Activated T-cell treated with anti-CD3 and anti-CD28 coated beads for 4 hours (primary cell): ENCODE measurements around the gene CTAGE4.
"Not testable (repeated sequence)": the region's sequence is repeated elsewhere in the genome, so short reads cannot be mapped to it uniquely, and the experiment has no call there.

Experiments used
- DNase-seq: peaks from one replicate; pipeline ENCODE4 v3.0.0-alpha.2; 2020

The CTAGE4 gene

GRCh38 chr7:144183166-144183565 is at the start of gene CTAGE4:
TSS of gene CTAGE4 (plus strand) at chr7:144183466. CDS start at chr7:144183504, 38 bp downstream.
- not testable (repeated sequence) for DNase-seq

GRCh38 chr7:144134116-144134515 is 49.1 kb upstream of the CTAGE4 start:
- no peak for DNase-seq

GRCh38 chr7:144137501-144137900 is 45.8 kb upstream of the CTAGE4 start:
- no peak for DNase-seq

GRCh38 chr7:144142187-144142586 is 41.1 kb upstream of the CTAGE4 start:
- no peak for DNase-seq

GRCh38 chr7:144144426-144144825 is 38.8 kb upstream of the CTAGE4 start:
- no peak for DNase-seq

- DNase-seq: no peak
These were observed 34.9 kb upstream of the CTAGE4 start for GRCh38 chr7:144148224-144148827.

GRCh38 chr7:144158861-144159260 is 24.4 kb upstream of the CTAGE4 start:
- DNase-seq: no peak

- DNase-seq: no peak
These were observed 18.5 kb upstream of the CTAGE4 start for GRCh38 chr7:144164784-144165183.

GRCh38 chr7:144171594-144172350 is 11.5 kb upstream of the CTAGE4 start:
- not testable (repeated sequence) for DNase-seq

GRCh38 chr7:144174613-144175012 is 8.7 kb upstream of the CTAGE4 start:
- no peak for DNase-seq

GRCh38 chr7:144178380-144179164 is 4.7 kb upstream of the CTAGE4 start:
- DNase-seq: peak; percentile 19

GRCh38 chr7:144179165-144179479 is 4.1 kb upstream of the CTAGE4 start:
- DNase-seq: not testable (repeated sequence)

- not testable (repeated sequence) for DNase-seq
These were observed 4.6 kb downstream of the CTAGE4 start for GRCh38 chr7:144187848-144188247.

- not testable (repeated sequence) for DNase-seq
These were observed 5.4 kb downstream of the CTAGE4 start for GRCh38 chr7:144188578-144189171.

- not testable (repeated sequence) for DNase-seq
These were observed 10.5 kb downstream of the CTAGE4 start for GRCh38 chr7:144193782-144194181.

GRCh38 chr7:144194453-144194852 is 11.2 kb downstream of the CTAGE4 start:
- DNase-seq: not testable (repeated sequence)

GRCh38 chr7:144195212-144195872 is 12.1 kb downstream of the CTAGE4 start, which contains the start of gene ARHGEF35:
TSS of gene ARHGEF35 (minus strand) at chr7:144195833. CDS start at chr7:144188383, 7,450 bp downstream.
- not testable (repeated sequence) for DNase-seq

- DNase-seq: not testable (repeated sequence)
These were observed 15.7 kb downstream of the CTAGE4 start for GRCh38 chr7:144198934-144199333.

GRCh38 chr7:144201978-144202377 is 18.7 kb downstream of the CTAGE4 start:
- not testable (repeated sequence) for DNase-seq

GRCh38 chr7:144203086-144203485 is 19.8 kb downstream of the CTAGE4 start:
- DNase-seq: not testable (repeated sequence)

GRCh38 chr7:144205306-144205705 is 22.0 kb downstream of the CTAGE4 start:
- DNase-seq: not testable (repeated sequence)

- not testable (repeated sequence) for DNase-seq
These were observed 33.9 kb downstream of the CTAGE4 start for GRCh38 chr7:144217200-144217599.
